HUES64 (cell line): Measurements from ENCODE around the gene NEDD8.
"Not testable (repeated sequence)": the region's sequence is repeated elsewhere in the genome, so short reads cannot be mapped to it uniquely, and the experiment has no call there.

Experiments
- H3K27ac ChIP-seq: 2 replicates; pipeline ENCODE4 v1.7.0; 2013; ENCODE audit warnings: low read depth, low read length, inconsistent platforms
- H3K27me3 ChIP-seq: 2 replicates; pipeline ENCODE4 v1.6.1; 2013; ENCODE audit warnings: mild to moderate bottlenecking, low read length; ENCODE audit not compliant: insufficient read depth
- H3K36me3 ChIP-seq: 2 replicates; pipeline ENCODE4 v1.6.1; 2013; ENCODE audit warnings: mild to moderate bottlenecking, low read length; ENCODE audit not compliant: insufficient read depth
- H3K4me1 ChIP-seq: 2 replicates; pipeline ENCODE4 v1.6.1; 2013; ENCODE audit warnings: mild to moderate bottlenecking, low read length, moderate library complexity; ENCODE audit not compliant: insufficient read depth
- H3K4me3 ChIP-seq: 2 replicates; pipeline ENCODE4 v1.5.1; 2013; ENCODE audit warnings: mild to moderate bottlenecking, low read length, moderate library complexity
- H3K9ac ChIP-seq: 2 replicates; pipeline ENCODE4 v1.6.1; 2013; ENCODE audit warnings: mild to moderate bottlenecking, low read depth, low read length
- H3K9me3 ChIP-seq: 2 replicates; pipeline ENCODE4 v1.6.1; 2013; ENCODE audit warnings: low read depth, low read length; ENCODE audit not compliant: insufficient read depth
- WGBS: fragments of 150-250, 120-280 bp; methylation state at CpG from one replicate; pipeline ENCODE4 v1.1.7; 2013; ENCODE audit warnings: missing lambda C conversion rate; 5-methylcytosine and 5-hydroxymethylcytosine counted together

Gene NEDD8

GRCh38 chr14:24234095-24235005 is 2.2 kb upstream of the NEDD8 start:
- Histone ChIP-seq H3K9me3 (no peaks in the 10 kb centered on the region), H3K27ac (no peak overlapping the region), H3K9ac (no peak overlapping the region), H3K27me3 (no peaks in the 10 kb centered on the region), H3K4me3 (no peak overlapping the region), H3K4me1 (0 out of 2 replicates have a peak, but pooled peaks cover 5% of the 10 kb centered on the region), H3K36me3 (peaks cover 53% of the 10 kb centered on the region)
- 92% methylated on average over 3 of the region's 3 CpGs for WGBS

- Histone ChIP-seq H3K9me3 (no peaks in the 10 kb centered on the region), H3K9ac (peak overlapping the region; percentile 81; the same call in 1 of the 2 replicates), H3K27ac (no peak overlapping the region), H3K4me3 (peak overlapping the region; percentile 74), H3K4me1 (0 out of 2 replicates have a peak, but pooled peaks cover 5% of the 10 kb centered on the region), H3K27me3 (no peaks in the 10 kb centered on the region), H3K36me3 (peaks cover 45% of the 10 kb centered on the region)
- 89% methylated on average over 2 of the region's 2 CpGs for WGBS
Measured at GRCh38 chr14:24233538-24233866, 1.3 kb upstream of the NEDD8 start.

- H3K4me3 ChIP-seq, result peak within 1 kb of the TSS; percentile 74
Measured at GRCh38 chr14:24232645-24233537, 724 bp upstream of the NEDD8 start, which contains the start of gene GMPR2. Gene GMPR2 (plus strand): TSS chr14:24232929. CDS start chr14:24233254, 325 bp downstream.

GRCh38 chr14:24231263-24232120 is 675 bp downstream of the NEDD8 start:
- Histone ChIP-seq H3K9me3 (no peaks in the 10 kb centered on the region), H3K27ac (peak overlapping the region; percentile 94; the same call in 1 of the 2 replicates), H3K4me1 (0 out of 2 replicates have a peak, but pooled peaks cover 5% of the 10 kb centered on the region), H3K4me3 (peak overlapping the region; percentile 74), H3K9ac (peak overlapping the region; percentile 81), H3K27me3 (no peaks in the 10 kb centered on the region), H3K36me3 (peaks cover 45% of the 10 kb centered on the region)
- WGBS, result 15% methylated on average over 23 of the region's 23 CpGs

More at GRCh38 chr14:24232645-24233537, 724 bp upstream of the NEDD8 start, which contains the start of gene GMPR2:
- Histone ChIP-seq H3K36me3 (peaks cover 45% of the 10 kb centered on the region), H3K4me1 (0 out of 2 replicates have a peak, but pooled peaks cover 5% of the 10 kb centered on the region), H3K9me3 (no peaks in the 10 kb centered on the region), H3K9ac (peak within 1 kb of the TSS; percentile 81), H3K27ac (peak within 1 kb of the TSS; percentile 94), H3K27me3 (no peaks in the 10 kb centered on the region)
- WGBS, result 9% methylated on average over 36 of the region's 38 CpGs

GRCh38 chr14:24228902-24229301 is 3.3 kb downstream of the NEDD8 start:
- Histone ChIP-seq H3K9me3 (no peaks in the 10 kb centered on the region), H3K4me1 (0 out of 2 replicates have a peak, but pooled peaks cover 5% of the 10 kb centered on the region), H3K4me3 (no peak overlapping the region), H3K9ac (no peak overlapping the region), H3K27me3 (no peaks in the 10 kb centered on the region), H3K27ac (no peak overlapping the region), H3K36me3 (peaks cover 29% of the 10 kb centered on the region)
- 0% methylated on average over 1 of the region's 1 CpG for WGBS

GRCh38 chr14:24226473-24226872 is 5.7 kb downstream of the NEDD8 start:
- Histone ChIP-seq H3K27me3 (no peaks in the 10 kb centered on the region), H3K9ac (no peak overlapping the region), H3K4me1 (no peaks in the 10 kb centered on the region), H3K4me3 (no peak overlapping the region), H3K27ac (no peak overlapping the region), H3K36me3 (peaks cover 29% of the 10 kb centered on the region), H3K9me3 (no peaks in the 10 kb centered on the region)
- WGBS, result no CpG with 5 or more reads among the region's 1 CpG

GRCh38 chr14:24224618-24225071 is 7.5 kb downstream of the NEDD8 start:
- H3K4me3 ChIP-seq, result no peak overlapping the region
- no peak overlapping the region for H3K27ac ChIP-seq
- H3K4me1 ChIP-seq, result no peaks in the 10 kb centered on the region
- no peak overlapping the region for H3K9ac ChIP-seq
- peaks cover 32% of the 10 kb centered on the region for H3K36me3 ChIP-seq
- H3K27me3 ChIP-seq, result no peaks in the 10 kb centered on the region
- H3K9me3 ChIP-seq, result no peaks in the 10 kb centered on the region
- WGBS, result 92% methylated on average over 7 of the region's 7 CpGs

- not testable (repeated sequence) for H3K9ac ChIP-seq, H3K27ac ChIP-seq, H3K4me1 ChIP-seq, H3K4me3 ChIP-seq, H3K27me3 ChIP-seq, H3K9me3 ChIP-seq
- WGBS, result 96% methylated on average over 4 of the region's 4 CpGs
- H3K36me3 ChIP-seq, result peaks cover 32% of the 10 kb centered on the region
Measured at GRCh38 chr14:24222987-24223386, 9.2 kb downstream of the NEDD8 start.

- Histone ChIP-seq H3K27ac (no peak overlapping the region), H3K4me1 (no peaks in the 10 kb centered on the region), H3K27me3 (no peaks in the 10 kb centered on the region), H3K9me3 (no peaks in the 10 kb centered on the region), H3K36me3 (peaks cover 18% of the 10 kb centered on the region), H3K9ac (no peak overlapping the region), H3K4me3 (no peak overlapping the region)
- WGBS, result 90% methylated on average over 2 of the region's 3 CpGs
Measured at GRCh38 chr14:24219521-24219920, 12.6 kb downstream of the NEDD8 start.

- no peak overlapping the region for H3K9ac ChIP-seq
- peaks cover 17% of the 10 kb centered on the region for H3K36me3 ChIP-seq
- no peaks in the 10 kb centered on the region for H3K9me3 ChIP-seq
- H3K4me3 ChIP-seq, result no peak overlapping the region
- no peak overlapping the region for H3K27ac ChIP-seq
- 92% methylated on average over 3 of the region's 4 CpGs for WGBS
- H3K27me3 ChIP-seq, result no peaks in the 10 kb centered on the region
- no peaks in the 10 kb centered on the region for H3K4me1 ChIP-seq
Measured at GRCh38 chr14:24219080-24219479, 13.1 kb downstream of the NEDD8 start.
